GM12875 (cell line): ENCODE data around the gene GGCT.
"Not testable (repeated sequence)": the region's sequence is repeated elsewhere in the genome, so short reads cannot be mapped to it uniquely, and the experiment has no call there.

ENCODE experiments used
- H3K4me3 ChIP-seq: one replicate; pipeline ENCODE4 v1.5.1; 2011; ENCODE audit warnings: low read depth, low read length, control low read depth
- CTCF ChIP-seq: IDR thresholded peaks from 2 replicates; pipeline ENCODE4 v1.5.1; 2011; ENCODE audit warnings: low read depth, mild to moderate bottlenecking, control low read depth, inconsistent platforms, low read length, moderate library complexity, borderline replicate concordance; ENCODE audit not compliant: insufficient read depth

Gene GGCT

GRCh38 chr7:30528779-30529178, 24.1 kb upstream of the GGCT start:
- no peak overlapping the region for H3K4me3 ChIP-seq
- no peak for TF ChIP-seq CTCF

- H3K4me3 ChIP-seq = not testable (repeated sequence)
These were observed 22.7 kb upstream of the GGCT start for GRCh38 chr7:30527297-30527696.

GRCh38 chr7:30526163-30526562, 21.5 kb upstream of the GGCT start:
- H3K4me3 ChIP-seq = no peak overlapping the region
- no peak for TF ChIP-seq CTCF

- TF ChIP-seq CTCF = no peak
- H3K4me3 ChIP-seq = no peak overlapping the region
These were observed 20.8 kb upstream of the GGCT start for GRCh38 chr7:30525429-30525828.

- TF ChIP-seq CTCF = no peak
- H3K4me3 ChIP-seq = no peak overlapping the region
These were observed 19.9 kb upstream of the GGCT start for GRCh38 chr7:30524545-30524944.

- TF ChIP-seq CTCF = no peak
- H3K4me3 ChIP-seq = no peak overlapping the region
These were observed 18.8 kb upstream of the GGCT start for GRCh38 chr7:30523466-30523865.

- TF ChIP-seq CTCF = no peak
These were observed 17.5 kb upstream of the GGCT start for GRCh38 chr7:30522159-30522558.

GRCh38 chr7:30521532-30521931, 16.9 kb upstream of the GGCT start:
- no peak for TF ChIP-seq CTCF

More at GRCh38 chr7:30522159-30522558, 17.5 kb upstream of the GGCT start:
- no peak overlapping the region for H3K4me3 ChIP-seq

More at GRCh38 chr7:30521532-30521931, 16.9 kb upstream of the GGCT start:
- no peak overlapping the region for H3K4me3 ChIP-seq
